ENCODE data around the gene FAN1.
A peak's percentile ranks its signal among the peaks of the same experiment; 100 is the strongest.

FAN1 gene

GRCh38 chr15:30921781-30922479, 18.2 kb downstream of the FAN1 start:
- no peak for DNase-seq

GRCh38 chr15:30922480-30923311, 19.0 kb downstream of the FAN1 start:
- no peak for DNase-seq

GRCh38 chr15:30923429-30923828, 19.7 kb downstream of the FAN1 start:
- no peak for DNase-seq

- no peak for DNase-seq
Observed at GRCh38 chr15:30924353-30924752, 20.6 kb downstream of the FAN1 start.

DNA sequence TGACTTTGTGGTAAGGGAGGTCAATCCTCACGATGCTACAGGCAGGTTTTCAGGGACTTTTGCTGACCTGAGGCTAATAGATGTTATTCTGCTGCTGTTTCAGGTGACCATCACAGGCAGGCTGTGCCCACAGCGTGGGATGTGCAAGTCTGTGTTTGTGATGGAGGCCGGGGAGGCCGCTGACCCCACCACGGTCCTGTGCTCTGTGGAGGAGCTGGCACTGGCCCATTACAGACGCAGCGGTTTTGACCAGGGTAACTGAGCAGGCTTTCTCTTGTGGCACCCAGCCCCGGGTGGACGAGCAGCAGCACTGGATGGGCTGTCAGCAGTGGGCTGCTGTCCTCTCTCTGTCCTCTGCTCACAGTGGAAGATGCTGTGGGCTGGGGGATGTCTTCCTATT, 22.0 kb downstream of the FAN1 start:
- no peak for DNase-seq

DNA sequence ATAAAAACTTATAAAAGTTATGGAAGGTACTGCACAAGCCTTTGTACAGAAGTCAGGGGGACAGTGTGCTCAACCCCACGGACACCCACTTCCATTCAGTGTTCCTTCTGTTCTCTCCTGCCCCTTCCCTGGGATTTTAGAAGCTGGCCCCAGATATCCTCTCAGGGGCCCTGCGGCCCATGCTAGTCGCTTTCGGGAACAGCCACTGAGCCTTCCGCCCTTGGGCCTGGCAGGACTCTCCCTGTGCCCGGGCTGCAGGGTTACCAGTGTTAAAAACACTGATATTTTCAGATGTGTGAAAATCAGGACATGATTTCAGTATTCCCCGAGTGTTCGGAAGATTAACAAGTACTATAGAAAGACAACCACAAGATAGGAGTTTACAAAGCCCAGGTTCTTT, 22.4 kb downstream of the FAN1 start:
- DNase-seq: no peak

DNA sequence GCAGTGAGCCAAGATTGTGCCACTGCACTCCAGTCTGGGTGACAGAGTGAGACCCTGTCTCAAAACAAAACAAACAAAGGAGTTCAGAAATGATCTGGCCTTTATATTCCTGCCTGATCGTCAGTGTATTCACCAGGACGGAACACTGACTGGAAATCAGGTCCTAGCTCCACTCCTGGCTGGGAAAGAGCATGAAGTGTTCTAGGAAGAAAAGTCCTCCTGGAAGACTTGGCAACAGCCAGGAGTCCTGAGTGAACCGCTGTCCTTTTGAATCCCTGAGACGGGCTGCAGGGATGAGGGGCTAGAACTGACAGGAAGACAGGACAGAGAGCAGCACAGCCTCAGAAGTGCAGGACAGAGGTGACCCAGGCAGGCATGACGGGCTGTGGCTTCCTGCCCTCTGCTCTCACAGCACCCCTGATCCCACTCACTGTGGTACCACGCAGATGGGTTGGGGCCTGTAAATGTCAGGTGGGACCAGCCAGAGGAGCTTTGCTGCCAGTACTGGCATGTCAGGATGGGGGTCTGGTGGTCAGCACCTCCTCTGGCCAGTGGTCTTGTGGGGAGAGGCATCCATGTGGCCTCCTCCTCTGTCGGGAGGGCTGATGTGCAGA, 23.5 kb downstream of the FAN1 start:
- DNase-seq: no peak

DNA sequence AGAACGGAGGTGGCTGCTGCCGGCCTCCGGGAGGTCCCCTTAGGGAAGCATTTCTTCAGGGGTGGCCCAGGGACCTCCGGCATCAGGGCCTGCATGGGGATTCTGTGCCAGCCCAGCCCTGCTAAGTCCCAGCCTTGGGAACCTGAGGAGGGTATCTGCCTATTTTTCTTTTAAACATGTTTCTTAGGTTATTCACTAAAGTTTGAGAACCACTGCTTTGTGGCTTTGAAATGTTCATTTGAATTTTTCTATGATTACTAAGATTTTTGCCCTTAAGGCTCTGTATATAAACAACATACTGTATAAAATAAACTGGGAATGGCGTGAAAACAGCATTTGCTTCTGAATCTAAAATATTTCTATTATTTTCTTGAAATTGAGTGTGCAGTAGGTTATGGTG, 24.4 kb downstream of the FAN1 start:
- DNase-seq: no peak

DNA sequence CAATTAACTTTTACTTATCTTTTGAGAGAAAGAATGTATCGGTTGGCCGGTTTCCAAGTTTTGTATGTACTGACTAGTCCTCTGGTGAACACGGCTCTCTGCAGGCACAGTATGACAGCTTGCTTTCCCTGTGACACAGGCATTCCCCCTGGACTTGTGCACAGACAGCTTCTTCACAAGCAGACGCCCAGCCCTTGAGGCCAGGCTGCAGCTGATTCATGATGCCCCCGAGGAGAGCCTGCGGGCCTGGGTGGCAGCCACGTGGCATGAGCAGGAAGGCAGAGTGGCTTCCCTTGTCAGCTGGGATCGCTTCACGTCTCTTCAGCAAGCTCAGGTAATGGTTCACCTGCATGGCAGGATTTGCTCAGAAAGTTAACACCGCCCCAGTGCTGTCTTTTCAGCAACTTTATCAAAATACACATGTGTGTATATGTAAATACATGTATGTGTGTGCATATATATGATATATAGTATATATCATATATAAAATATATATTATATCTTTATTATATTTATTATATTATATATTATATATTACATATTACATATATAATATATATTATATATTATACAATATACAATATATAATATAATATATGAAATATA, 25.5 kb downstream of the FAN1 start:
- DNase-seq: no peak

GRCh38 chr15:30929982-30930381, 26.3 kb downstream of the FAN1 start:
- DNase-seq: no peak

GRCh38 chr15:30930422-30930821, 26.7 kb downstream of the FAN1 start:
- no peak for DNase-seq

- DNase-seq: no peak
Observed at GRCh38 chr15:30933293-30933692, 29.6 kb downstream of the FAN1 start.

DNA sequence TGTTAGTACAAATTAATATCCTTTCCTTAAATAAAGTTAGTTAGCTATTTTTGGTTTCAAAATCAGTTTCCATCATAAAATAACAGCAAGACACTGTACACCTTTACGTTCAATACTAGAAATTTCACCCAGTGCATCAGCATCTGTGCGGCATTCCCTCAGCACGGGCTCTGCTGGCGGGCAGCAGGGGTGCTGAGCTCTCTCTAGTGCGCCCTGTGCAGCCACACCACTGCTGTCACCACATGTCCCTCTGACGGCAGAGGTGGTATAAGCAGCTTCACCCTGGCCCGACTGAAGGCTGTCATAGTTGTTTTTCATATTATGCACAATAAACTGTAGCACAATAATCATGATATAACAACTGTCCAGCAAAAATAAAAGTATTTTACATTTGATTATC, 35.4 kb downstream of the FAN1 start:
- no peak for DNase-seq

DNA sequence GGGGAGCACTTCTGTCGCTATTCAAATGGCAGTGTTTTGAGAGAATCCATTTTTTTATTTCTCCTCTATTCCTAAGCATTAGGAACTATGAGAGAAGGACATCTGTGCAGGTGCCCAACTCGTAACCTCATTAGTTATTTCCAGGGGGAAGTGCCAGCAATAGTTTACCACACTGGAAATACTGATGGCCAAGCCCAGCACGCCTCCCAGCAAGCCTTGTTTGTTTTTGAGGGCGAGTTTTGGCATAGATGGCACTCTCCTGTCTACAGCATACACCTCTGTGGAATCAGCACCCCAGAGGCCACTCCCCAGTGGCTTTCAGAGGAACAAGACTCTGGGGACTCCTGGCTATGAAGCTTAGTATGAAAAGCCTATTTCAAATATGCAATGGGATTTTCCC, 36.6 kb downstream of the FAN1 start:
- DNase-seq: no peak

DNA sequence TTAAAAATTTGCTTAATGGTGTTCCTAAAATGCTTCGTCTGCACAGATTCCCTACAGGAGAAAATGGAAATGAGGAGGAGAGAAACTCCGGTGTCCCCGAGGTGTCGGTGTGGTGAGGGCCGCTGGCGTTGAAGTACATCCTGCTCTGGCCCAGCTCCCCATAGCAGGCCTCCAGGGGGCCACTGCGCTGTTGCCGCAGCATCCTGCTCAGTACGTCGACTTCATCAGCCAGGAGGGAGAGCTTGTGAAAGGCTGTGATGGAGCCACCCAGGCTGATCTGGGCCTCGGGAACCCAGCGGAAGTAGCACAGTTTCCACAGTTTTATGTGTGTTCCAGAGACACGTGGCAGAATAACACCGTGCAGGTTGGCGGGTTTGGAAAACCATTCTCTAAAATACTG, 37.8 kb downstream of the FAN1 start:
- no peak for DNase-seq

DNA sequence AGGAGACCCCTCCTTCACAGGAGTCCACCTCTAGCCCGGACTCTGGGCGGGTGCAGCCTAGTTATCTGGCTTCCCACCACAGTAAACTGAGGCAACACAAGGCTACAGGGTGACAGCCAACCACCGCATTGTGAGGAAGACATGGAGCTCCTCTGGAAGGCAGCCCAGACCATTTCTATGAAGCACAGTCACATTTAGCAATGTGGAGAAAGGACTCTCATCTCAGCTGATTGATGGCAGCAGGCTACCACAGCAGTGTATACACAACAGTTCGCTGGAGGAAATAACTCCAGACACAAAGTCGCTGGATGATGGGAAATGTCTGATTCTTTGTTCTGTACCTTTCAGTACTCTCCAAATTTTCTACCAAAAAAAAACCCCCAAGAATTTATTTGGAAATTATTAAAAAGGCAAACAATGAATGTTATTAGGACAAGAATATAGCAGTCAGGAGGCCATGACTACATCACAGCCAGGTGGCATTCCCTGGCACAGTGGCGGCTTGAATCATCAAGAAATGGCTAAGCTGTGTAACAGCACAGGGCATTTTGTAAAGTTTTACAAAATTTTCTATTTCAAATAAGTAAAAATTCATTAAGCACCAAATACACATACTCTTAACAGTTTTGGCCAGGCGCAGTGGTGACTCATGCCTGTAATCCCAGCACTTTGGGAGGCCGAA, 40.1 kb downstream of the FAN1 start:
- DNase-seq: no peak

DNA sequence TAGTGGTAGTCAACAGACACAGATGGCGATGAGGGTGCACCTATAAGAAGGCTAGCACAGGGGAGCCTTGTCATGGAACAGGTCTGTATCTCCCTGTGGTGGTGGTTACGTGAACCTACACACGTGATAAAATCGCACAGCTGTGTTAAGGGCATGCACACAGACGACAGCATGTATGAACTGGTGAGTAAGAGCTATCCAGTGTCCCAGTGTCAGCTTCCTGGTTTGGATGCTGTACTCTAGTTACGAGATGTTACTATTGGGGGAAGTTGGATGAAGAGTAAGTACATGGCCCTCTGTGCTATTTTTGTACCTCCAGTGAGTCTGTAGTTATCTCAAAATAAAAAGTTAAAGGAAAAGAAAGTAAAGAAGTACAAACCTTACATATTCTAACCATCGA, 49.5 kb downstream of the FAN1 start:
- no peak for DNase-seq

- peak; percentile 61 for DNase-seq
Observed at GRCh38 chr15:30953731-30954378, 50.1 kb downstream of the FAN1 start.

- no peak for DNase-seq
Observed at GRCh38 chr15:30954674-30955073, 51.0 kb downstream of the FAN1 start.

DNA sequence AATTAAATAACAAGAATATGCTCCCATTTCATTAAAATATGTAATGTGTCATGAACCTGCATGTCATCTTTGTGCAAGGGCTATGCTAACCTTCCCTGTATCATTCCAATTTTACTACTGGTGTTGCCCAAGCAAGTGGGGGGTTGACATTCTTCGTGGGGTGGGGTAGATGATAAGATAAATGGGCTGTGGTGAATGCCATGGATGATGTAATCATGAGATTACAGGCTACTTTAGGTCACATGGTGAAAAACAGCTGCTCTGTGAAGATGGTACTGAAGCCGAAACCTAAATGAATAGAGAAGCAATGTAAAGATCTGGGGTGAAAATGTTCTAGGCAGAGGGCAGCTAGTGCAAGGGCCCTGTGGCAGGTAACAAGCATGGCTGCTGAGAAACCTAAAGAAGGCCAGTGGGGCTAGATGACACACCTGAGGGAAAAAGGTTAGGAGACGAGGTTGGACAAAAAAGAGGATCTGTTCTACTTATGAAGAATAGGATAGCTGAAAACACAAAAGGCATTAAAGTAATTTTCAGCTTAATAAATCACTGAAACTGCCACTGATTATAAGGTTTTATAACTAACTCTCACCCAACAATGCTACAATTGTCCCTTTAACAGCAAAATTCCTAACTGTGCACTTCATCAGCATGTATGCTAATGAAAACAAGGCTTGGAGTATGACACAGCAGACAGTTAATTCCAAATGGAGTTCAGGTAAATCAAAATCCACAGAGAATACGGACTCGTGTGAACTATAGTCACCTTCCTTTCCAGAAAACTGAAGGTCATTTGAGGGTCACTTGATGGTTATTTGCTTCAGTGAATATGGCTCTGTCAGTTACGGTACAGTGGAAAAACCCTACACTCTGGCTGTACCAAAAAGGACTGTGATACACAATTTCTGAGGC, 52.8 kb downstream of the FAN1 start:
- no peak for DNase-seq

GRCh38 chr15:30958219-30958618, 54.5 kb downstream of the FAN1 start:
- no peak for DNase-seq

Data from activated CD4-positive, alpha-beta T cell treated with anti-CD3 and anti-CD28 coated beads, Interleukin-2, amount 50 U/mL, for 16 hours (primary cell).